ENCODE data around the gene DPYSL5.
"Not testable (repeated sequence)": the region's sequence is repeated elsewhere in the genome, so short reads cannot be mapped to it uniquely, and the experiment has no call there.

Gene DPYSL5

DNA sequence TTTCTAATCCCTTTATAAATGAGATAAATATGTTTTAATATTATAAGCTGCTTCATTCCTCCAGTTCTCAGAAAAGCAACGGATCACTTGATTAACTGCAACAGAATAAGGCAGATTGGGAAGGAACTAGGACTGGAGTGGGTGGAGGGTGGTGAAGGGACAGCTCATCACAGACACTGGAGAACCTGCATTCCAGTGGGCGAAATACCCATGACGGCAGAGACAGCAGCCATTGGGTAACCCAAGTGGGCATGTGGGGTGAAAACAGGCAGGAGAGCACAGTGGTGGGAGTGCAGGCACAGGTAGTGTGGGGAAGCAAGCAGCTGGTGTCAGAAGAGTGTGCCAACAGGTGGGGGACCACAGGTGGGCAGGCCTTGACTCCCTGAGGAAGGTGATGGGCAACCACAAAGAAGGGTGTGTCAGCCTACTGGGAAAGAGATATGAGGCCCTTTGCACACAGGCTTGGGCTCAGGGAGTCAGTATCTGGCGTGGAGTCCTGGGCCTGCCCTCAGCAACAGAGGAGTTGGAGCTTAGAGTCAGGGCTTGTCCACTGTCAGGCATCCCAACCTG, 27.2 kb downstream of the DPYSL5 start:
- DNase-seq: no peak

DNA sequence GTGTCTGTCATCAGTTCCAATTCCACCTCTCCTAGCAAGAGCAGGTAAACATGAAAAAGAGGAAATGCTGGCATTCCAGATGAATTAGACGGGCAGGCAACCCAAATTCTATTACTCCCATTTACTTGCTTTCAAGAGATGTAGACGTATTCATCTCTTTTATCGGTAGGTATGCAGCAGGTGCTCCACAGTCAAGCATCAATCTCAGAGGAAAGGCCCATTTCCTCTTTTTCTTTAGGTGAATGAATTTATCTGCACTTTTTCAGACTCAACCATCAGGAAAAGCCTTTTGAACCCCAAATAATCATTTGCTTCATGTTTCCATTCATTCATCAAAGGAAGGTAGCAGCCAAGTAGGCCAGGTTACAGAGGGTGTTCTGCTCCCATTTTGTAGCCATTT, 27.9 kb downstream of the DPYSL5 start:
- DNase-seq: no peak

DNA sequence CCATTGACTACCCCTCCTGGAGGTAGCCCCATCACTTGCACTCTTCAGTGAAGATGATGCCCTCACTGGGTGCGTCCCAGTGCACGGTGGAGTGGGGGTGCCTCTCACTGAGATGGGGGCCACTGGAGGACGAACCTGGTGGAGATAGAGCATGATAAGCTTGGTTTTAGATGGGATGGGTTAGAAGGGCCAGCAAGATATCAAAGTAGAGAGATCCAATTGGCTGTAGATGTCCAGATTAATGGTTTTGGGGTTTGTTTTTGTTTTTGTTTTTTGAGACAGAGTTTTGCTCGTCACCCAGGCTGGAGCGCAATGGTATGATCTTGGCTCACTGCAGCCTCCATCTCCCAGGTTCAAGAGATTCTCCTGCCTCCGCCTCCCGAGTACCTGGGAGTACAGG, 28.3 kb downstream of the DPYSL5 start:
- DNase-seq: no peak

DNA sequence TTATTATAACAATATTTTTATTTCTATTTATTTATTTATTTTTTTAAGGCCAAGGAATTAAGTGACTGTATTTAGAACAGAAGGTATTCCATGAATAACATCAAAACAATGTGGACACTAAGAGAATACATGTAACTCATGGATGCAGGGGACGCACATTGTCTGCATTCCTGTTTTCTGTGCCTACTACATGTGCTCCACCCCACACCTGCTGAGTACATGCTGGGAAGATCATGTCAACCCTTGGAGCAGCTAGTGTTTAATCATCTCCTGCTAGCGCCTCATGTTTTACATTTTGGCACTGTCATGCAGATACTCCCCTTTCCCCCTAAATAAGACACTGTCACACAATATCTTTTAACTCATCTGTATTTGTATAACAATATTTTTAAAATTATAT, 29.3 kb downstream of the DPYSL5 start:
- DNase-seq: no peak

DNA sequence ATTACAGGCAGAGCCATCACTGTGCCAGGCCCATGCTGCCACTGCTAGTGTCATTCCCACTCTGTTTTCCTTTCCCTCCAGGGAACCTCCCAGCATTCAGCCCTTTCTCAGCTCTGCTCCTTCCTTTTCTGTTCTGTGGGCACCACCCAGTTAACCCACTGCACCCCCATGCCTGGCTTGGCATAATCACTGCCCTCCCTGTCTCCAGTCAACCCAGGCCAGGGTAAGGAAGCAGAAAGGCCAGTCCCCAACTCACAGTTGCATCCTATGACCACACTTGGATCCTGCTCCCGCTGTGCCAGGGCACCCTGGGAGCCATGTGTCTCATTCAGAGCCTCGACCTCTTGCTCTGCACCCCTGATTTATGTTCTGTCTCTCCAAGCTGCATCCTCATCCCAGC, 32.2 kb downstream of the DPYSL5 start:
- no peak for DNase-seq

DNA sequence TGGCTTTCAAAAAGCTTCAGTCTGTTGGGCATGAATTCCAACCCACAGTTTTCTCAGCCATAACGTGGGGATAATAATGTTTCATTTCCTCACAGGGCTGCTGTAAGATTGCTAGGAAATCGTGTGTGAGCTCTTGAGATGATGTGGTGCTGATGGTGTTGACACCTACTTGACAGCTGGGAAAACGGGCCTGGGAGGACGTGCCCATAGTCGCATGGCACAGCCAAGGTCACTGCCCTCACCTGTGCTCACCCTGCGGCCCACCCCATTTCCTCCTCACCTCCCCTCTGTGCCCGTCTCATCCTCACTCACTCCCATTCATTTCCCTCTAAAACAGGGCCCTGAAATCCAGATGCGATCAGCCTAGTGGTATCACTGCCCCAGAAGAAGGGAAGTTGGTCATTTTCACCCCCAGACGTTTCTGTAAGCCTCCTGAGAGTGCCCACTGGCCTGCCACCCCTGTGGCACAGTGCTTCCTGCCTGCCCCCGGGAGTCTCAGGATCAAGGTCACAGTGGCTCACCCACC, 33.0 kb downstream of the DPYSL5 start:
- DNase-seq: no peak

DNA sequence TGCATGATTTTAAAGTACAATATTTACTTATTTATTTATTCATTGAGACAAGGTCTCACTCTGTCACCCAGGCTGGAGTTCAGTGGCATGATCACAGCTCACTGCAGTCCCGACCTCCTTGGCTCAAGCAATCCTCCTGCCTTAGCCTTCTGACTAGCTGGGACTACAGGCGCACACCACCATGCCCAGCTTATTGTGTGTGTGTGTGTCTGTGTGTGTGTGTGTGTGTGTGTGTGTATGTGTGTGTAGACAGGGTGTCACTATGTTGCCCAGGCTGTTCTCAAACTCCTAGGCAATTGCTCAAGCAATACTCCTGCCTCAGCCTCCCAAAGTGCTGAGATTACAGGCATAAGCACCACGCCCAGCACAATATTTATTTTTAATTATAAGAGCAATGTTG, 34.3 kb downstream of the DPYSL5 start:
- not testable (repeated sequence) for DNase-seq

DNA sequence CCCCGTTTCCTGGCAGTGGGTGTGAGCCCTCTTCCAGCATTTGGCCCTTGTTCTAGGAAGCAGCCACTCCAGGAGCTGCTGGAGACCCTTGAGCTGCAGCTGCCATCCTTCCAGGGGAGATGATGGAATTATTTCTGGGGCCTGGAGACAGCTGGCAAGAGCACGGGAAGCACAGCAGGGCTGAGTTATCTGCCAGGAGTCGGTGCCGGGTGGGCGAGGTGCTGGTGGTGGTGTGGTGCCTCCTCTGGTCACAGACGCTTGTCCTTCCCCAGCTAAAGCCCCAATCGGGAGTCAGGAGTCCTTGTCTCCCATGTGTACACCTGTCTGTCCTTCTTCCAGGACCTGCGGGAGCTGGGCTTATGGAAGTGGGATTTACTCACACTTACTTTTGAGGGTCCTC, 36.0 kb downstream of the DPYSL5 start:
- no peak for DNase-seq

DNA sequence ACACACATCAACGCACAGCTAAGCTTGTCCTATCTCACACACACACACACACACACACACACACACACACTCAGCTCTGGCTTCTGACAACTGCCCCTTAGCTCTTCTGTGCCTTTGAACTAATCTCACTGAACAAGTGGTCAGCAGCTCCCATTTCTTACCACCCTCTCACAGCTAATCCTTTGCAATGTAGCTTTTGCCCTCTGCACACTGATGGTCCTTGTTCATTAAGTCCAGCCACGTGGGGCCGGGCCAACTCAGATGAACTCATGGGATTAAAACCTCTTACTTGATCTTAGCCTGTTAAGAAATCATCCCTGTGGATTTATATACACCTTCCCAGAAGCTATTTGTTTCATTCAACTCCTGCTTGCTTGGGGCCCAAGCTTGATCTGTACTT, 36.6 kb downstream of the DPYSL5 start:
- no peak for DNase-seq

DNA sequence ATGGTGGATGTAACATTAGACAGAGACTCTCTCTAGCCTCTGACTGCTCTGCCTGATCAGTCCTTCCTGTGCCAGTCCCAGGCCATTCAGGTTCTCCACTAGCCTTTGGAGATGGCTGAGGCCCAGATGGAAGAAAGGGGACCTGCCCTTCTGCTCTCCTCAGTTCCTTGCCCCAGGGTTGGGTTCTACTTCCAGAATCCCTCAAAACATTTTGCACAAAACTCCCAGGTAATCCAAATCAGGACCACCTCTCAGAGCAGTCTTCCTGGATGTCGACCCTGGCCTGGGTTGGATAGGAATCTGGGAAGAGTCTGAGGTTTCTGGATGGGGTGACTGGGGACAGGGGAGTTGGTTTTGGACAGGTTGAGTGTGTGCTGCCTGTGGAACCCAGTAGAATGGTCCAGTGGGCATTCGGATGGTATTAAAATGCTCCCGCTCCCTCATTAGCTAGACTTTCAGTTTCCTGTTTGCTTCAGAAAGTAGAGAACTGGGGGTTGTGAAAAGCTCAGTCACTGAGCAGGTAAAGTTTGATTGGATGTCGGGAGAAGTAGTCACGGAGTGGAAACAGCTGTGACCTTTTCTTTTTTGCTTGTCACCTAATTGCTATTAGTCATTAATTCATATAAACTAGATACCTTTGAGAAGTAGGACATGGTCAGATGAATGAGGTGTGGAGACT, 37.9 kb downstream of the DPYSL5 start:
- no peak for DNase-seq

DNA sequence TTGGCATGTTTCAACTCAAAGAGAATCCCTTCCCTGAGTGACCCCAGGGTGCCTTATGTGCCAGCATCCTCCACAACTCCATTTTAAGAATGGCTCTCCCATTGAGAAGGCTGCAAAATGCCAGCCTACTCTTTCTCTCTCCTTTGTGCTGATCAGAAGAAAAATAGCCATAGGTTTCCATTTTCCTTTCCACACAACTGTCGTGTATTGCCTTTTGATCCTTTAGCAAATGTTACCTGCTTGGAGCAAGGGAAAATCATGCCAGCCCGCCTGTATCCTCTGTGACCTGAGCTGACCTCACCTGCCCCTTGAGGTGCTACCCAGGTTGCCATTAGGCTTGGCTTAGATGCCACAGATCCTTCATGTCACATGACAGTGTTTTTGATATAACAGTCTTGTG, 38.8 kb downstream of the DPYSL5 start:
- DNase-seq: no peak

DNA sequence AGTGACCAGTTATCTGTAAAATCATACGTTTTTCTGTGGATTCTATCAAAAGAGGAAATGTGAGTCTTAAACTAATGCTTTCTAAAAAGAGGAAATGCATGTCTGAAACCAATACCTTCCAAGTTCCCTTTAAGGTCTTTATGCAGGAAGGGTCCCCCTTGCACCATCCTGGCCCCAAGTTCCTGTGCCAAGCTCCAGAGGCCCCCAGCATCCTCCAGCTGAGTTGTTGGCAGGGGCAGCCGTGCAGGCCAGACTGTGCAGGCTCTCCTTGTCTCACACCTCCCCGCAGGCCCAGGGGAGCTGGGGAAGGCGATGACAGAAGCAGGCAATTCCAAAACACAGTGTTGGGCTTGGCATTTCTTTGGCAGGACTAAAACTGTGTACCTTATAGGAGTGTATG, 39.2 kb downstream of the DPYSL5 start:
- DNase-seq: no peak

DNA sequence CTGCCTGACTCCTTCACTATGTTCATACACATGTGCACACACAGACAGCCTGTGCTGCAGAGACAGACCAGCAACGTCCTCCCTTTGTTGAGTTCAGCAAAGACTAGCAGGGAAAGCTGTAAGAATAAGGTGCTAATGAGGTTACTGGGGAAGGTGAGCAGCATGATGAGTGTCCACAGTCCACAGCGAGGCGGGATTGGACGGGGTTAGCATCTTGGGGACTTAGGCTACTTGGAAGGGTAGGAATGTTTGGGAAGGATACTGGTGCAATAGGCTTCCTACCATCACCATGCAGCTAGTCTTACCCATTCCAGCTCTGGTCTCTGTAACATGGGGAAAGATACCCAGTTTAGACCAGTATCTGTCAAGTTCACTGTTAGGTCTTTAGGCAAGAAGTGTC, 41.9 kb downstream of the DPYSL5 start:
- no peak for DNase-seq

DNA sequence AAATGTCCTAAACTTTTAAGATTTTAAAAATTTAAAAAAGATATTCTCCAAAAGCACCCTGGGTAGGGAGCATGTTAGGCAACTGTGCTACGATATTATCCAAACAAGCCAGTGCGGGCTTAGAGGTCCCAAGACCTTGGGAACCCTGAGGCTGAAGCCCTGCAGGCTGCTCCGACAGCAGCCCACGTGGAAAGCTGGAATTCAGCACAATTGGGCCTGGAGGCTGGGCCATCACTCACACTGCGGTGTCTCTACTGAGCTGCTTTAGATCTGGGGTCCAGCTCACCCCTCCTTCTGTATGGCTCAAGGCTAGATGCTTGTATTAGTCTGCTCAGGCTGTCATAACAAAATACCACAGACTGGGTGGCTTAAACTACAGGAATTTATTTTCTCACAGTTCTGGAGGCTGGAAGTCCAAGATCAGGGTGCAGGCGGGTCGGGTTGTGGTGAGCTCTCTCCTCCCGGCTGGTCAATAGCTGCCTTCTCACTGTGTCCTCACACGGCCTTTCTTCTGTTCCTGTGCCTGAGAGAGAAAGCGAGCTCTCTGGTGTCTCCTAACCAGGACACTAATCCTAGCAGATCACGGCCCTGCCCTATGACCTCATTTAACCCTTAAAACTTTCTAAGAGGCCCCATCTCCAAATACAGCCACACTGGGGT, 42.5 kb downstream of the DPYSL5 start:
- no peak for DNase-seq

DNA sequence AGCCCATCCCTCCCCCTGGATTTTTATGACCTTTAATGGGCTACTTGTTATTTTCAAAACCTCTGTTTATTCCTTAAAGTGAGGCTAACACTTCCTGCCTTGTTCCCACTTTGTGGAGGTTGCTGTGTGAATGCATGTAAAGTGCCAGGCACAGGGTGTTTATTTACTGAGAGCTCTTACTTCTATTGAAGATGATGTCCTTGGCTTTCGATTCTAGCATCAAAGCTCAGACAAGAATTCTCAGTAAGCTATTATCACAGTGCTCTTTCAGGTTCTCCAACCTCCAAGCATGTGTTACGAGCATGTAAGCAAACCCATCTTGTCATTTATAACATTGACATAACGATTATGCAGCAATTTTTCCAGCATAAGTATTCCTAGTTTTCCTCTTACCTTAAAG, 44.2 kb downstream of the DPYSL5 start:
- no peak for DNase-seq

DNA sequence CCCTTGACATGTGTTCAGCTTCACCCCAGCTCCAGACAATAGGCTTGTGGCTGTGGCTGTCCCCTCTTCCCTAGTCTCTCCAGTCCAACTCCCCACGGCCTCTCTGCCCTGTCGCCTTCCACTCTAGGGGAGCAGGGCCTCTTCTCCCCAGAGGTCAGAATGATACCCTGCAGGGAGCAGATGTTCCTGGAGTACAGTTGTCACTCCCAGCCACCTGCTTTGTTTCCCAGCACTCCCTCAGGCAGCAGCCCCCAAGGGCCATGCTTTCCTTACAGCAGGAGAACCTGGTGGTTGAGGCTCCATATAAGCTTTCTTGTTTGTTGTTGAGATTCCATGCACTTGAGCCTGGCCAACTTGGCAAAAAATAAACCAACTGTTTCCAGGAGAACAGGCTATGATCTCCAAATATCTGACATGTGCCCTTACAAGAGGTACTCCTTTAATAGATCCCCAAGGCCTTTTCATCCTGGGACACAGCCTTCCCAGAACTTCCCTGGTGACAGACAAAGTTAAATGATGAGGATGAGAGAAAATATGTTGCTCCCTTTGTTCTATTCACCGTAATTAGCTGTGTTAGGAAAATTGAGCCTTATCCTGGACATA, 45.1 kb downstream of the DPYSL5 start:
- no peak for DNase-seq

DNA sequence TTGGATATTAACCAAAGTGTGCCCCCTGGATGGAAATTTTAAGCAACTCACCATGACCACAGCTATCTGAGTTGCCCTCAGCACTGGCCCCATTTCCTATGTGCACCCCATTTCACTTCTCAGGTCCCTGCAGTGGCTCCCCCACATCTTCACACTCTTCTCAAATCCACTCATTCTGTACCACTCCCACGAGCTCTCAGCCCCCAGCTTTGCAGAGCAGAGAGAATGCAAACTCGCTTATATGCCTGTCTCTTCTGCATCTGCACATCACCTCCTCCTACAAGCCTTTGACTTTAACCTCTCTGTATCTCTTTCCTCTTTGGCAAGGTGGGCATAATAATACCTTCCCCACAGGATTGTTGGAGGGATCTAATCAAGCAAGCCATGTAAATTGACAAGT, 46.2 kb downstream of the DPYSL5 start:
- no peak for DNase-seq

DNA sequence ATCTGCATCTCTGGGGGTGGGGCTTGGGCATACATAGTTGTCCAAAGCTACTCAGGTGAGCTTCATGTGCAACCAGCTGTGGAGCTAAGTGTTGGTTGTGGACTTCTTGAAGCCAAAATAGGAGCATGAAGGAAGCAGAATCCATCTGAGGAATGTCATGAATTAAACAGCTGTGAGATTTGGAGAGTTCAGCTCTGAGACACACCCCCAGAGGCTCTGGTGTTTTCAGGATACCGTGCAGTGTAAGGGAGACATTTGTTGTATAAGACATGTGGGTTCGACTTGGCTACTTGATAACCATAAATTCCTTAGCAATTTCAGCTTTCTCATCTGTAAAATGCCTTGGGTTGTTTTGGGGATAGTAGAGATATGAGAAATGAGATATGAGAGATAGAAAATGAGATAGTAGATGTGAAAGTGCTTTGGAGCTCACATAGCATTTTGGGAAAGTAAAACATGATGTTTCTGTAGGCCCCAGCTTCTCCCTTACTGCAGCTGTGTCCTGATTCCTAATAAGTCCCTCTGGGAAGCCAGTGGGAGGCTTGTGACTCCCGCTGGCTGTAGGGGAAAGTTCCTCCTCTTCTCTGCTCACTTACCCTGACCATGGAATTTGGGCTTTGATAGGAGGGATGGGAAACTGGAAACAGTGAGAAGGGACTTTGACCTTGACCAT, 50.0 kb downstream of the DPYSL5 start:
- no peak for DNase-seq

DNA sequence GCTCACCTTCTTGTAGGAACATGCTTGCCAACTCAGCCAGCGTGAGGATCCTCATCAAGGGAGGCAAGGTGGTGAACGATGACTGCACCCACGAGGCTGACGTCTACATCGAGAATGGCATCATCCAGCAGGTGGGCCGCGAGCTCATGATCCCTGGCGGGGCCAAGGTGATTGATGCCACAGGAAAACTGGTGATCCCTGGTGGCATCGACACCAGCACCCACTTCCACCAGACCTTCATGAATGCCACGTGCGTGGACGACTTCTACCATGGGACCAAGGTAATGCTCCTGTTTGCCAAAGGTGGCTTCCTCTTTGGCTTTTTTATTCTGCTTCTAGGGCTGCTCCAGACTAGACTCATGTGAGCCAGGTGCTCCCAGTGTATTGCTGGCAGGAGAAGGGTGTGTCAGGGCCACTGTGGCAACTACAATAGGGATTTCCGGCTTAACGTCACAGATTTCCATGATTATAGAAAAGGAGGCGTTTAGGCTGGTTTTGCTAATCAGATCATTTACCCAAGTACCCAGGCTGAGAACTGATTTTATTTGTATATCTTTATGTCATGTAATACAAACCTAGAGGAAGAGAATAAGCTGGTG, 50.6 kb downstream of the DPYSL5 start:
- no peak for DNase-seq

DNA sequence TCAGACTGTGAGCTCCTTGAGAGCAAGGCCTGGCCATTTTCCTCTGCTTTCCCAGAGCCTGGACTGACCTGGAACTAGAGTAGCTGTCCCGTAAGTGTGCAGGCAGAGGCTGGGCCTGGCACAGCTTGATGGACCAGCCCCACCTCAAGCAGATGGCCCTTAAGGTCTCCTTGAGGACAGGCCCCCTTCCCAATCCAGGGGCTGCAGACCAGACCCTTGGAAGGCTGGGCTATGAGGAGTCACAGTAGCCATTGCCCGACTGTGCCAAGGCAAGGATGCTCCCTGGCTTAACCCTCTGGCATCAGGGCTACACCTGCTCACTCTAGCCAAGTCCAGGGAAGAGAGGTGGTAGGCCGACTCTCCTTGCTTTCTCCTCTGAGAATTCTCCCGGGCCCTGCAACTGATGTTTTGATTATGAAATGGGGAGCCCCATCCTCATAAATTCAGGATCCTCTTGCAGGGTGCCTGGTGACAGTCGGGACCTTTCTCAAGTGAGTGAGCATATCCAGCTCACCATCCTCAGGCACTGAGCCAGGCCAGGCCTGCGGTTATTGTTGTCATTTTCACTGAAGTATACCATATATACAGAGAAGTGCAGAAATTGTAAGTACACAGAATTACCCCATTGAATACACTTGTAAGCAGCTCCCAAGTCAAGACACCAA, 51.7 kb downstream of the DPYSL5 start:
- DNase-seq: no peak

DNA sequence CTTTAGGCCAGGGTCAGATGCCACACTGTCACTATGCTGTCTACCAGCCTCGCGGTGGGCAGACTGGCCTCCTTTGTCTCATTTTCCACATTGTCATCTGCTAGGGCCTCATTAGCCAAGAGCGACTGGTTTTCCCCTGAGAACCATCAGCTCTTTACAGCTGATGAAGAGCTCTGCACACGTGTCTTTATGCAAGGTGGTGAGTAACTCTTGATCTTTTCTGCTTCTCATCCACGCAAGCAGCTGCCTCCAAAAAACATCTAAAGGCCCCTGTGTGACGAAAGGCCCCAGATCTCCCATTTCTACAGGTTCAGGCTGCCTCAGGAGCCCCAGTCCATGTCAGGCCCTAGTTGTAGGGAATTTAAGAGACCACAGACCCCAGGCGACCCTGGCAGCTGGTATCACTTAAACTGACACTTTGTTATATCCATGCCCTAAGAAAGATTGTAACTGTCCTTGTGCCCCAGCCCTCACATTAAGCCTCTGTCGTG, 52.9 kb downstream of the DPYSL5 start:
- no peak for DNase-seq

All from T-helper 1 cell (primary cell).